WTC11 (cell line): ENCODE measurements around the gene XPO6.

Experiments used
- ATF3 ChIP-seq: sonication (generic); formaldehyde crosslinking; conservative IDR thresholded peaks from 2 replicates; pipeline ENCODE4 v1.8.1; 2022; ENCODE audit warnings: mild to moderate bottlenecking, missing genetic modification reagents
- CBFB ChIP-seq: sonication (generic); formaldehyde crosslinking; IDR thresholded peaks from 2 replicates; pipeline ENCODE4 v1.8.1; 2022; ENCODE audit warnings: mild to moderate bottlenecking, low read depth, missing genetic modification reagents
- CTCF ChIP-seq: fragments of 200-600 bp; IDR thresholded peaks from 2 replicates; pipeline ENCODE4 v1.8.0; 2022; ENCODE audit warnings: antibody characterized with exemption
- E2F5 ChIP-seq: sonication (generic); formaldehyde crosslinking; IDR thresholded peaks from 2 replicates; pipeline ENCODE4 v1.8.1; 2022; ENCODE audit warnings: mild to moderate bottlenecking, moderate library complexity, missing genetic modification reagents
- ETV6 ChIP-seq: sonication (generic); formaldehyde crosslinking; IDR thresholded peaks from 2 replicates; pipeline ENCODE4 v1.8.1; 2022; ENCODE audit warnings: mild to moderate bottlenecking, missing genetic modification reagents
- FOXJ3 ChIP-seq: sonication (generic); formaldehyde crosslinking; IDR thresholded peaks from 2 replicates; pipeline ENCODE4 v1.9.0; 2021; ENCODE audit warnings: missing genetic modification reagents, mild to moderate bottlenecking, borderline replicate concordance
- GABPB1 ChIP-seq: sonication (generic); formaldehyde crosslinking; IDR thresholded peaks from 2 replicates; pipeline ENCODE4 v1.8.1; 2023; ENCODE audit warnings: mild to moderate bottlenecking, missing genetic modification reagents
- IRF1 ChIP-seq: sonication (generic); formaldehyde crosslinking; IDR thresholded peaks from 2 replicates; pipeline ENCODE4 v1.8.0; 2023; ENCODE audit warnings: missing genetic modification reagents
- MLX ChIP-seq: sonication (generic); formaldehyde crosslinking; IDR thresholded peaks from 2 replicates; pipeline ENCODE4 v1.8.1; 2023; ENCODE audit warnings: mild to moderate bottlenecking, missing genetic modification reagents, moderate library complexity
- MYBL2 ChIP-seq: sonication (generic); formaldehyde crosslinking; IDR thresholded peaks from 2 replicates; pipeline ENCODE4 v1.8.1; 2023; ENCODE audit warnings: mild to moderate bottlenecking, moderate library complexity, missing genetic modification reagents
- NR1H2 ChIP-seq: sonication (generic); formaldehyde crosslinking; IDR thresholded peaks from 2 replicates; pipeline ENCODE4 v1.9.0; 2021; ENCODE audit warnings: mild to moderate bottlenecking, moderate library complexity, missing genetic modification reagents
- TEAD4 ChIP-seq: sonication (generic); formaldehyde crosslinking; IDR thresholded peaks from 2 replicates; pipeline ENCODE4 v1.8.0; 2022; ENCODE audit warnings: mild to moderate bottlenecking, missing genetic modification reagents
- ZNF138 ChIP-seq: sonication (generic); formaldehyde crosslinking; conservative IDR thresholded peaks from 2 replicates; pipeline ENCODE4 v1.8.1; 2022; ENCODE audit warnings: mild to moderate bottlenecking, moderate library complexity, missing genetic modification reagents
- ZNF423 ChIP-seq: fragments of 250-450 bp; sonication (Bioruptor Pico); IDR thresholded peaks from 2 replicates; pipeline ENCODE4 v2.1.2; 2022; ENCODE audit warnings: mild to moderate bottlenecking, moderate library complexity

- no peak for TF ChIP-seq IRF1
- TF ChIP-seq CTCF = no peak
- no peak for TF ChIP-seq ATF3 (CRISPR knock-in tag)
- TF ChIP-seq ETV6 (CRISPR knock-in tag) = no peak
- no peak for TF ChIP-seq MLX (CRISPR knock-in tag)
- TF ChIP-seq TEAD4 = no peak
- TF ChIP-seq MYBL2 (CRISPR knock-in tag) = no peak
- no peak for TF ChIP-seq NR1H2 (CRISPR knock-in tag)
- no peak for TF ChIP-seq GABPB1 (CRISPR knock-in tag)
- TF ChIP-seq CBFB = no peak
- TF ChIP-seq FOXJ3 (CRISPR knock-in tag) = no peak
- TF ChIP-seq ZNF423 (CRISPR knock-in tag) = no peak
- TF ChIP-seq ZNF138 (CRISPR knock-in tag) = no peak
- no peak for TF ChIP-seq E2F5 (CRISPR knock-in tag)
Measured at GRCh38 chr16:28155293-28155692, 56.5 kb downstream of the XPO6 start.
